HepG2 (cell line): ENCODE measurements around the gene IFITM10. TPM values are rescaled to one million over a fixed set of nuclear protein-coding genes. Genes with fewer than 3 reads are reported as not detected.

Experiments
- CAMTA2 ChIP-seq: sonication (generic); formaldehyde crosslinking; IDR thresholded peaks from 2 replicates; pipeline ENCODE4 v1.4.0; 2020; ENCODE audit warnings: mild to moderate bottlenecking, missing genetic modification reagents, borderline replicate concordance
- CHD2 ChIP-seq: IDR thresholded peaks from 2 replicates; pipeline ENCODE4 v1.6.1; 2011; ENCODE audit warnings: low read depth, low read length, improper control_type of control experiment
- EP300 ChIP-seq, 3 experiments: sonication (generic) in 1 of 3; formaldehyde crosslinking in 1 of 3; IDR thresholded peaks; 2 replicates each; pipeline versions ENCODE4 v1.5.1 to v1.6.1; 2011 to 2020; ENCODE audit warnings: low read depth in 2 of 3, low read length in 2 of 3, borderline replicate concordance in 1 of 3, improper control_type of control experiment in 1 of 3, mild to moderate bottlenecking in 1 of 3, missing genetic modification reagents in 1 of 3, moderate library complexity in 1 of 3
- HNF4A ChIP-seq: sonication (generic); formaldehyde crosslinking; IDR thresholded peaks from 2 replicates; pipeline ENCODE4 v1.4.0; 2020; ENCODE audit warnings: missing genetic modification reagents
- HOXA9 ChIP-seq: sonication (generic); formaldehyde crosslinking; IDR thresholded peaks from 2 replicates; pipeline ENCODE4 v1.8.1; 2022; ENCODE audit warnings: missing genetic modification reagents, mild to moderate bottlenecking, moderate library complexity, borderline replicate concordance
- MLXIP ChIP-seq: sonication (generic); formaldehyde crosslinking; IDR thresholded peaks from 2 replicates; pipeline ENCODE4 v1.9.0; 2021; ENCODE audit warnings: missing genetic modification reagents, borderline replicate concordance
- PAX8 ChIP-seq: sonication (generic); formaldehyde crosslinking; IDR thresholded peaks from 2 replicates; pipeline ENCODE4 v1.8.0; 2022; ENCODE audit warnings: mild to moderate bottlenecking, missing genetic modification reagents, borderline replicate concordance
- POLR2AphosphoS2 ChIP-seq: IDR thresholded peaks from 2 replicates; pipeline ENCODE4 v1.6.1; 2011; ENCODE audit warnings: low read depth, low read length, improper control_type of control experiment
- YY1 ChIP-seq: IDR thresholded peaks from 2 replicates; pipeline ENCODE4 v1.6.1; 2011; ENCODE audit warnings: low read length, low read depth, moderate library complexity, mild to moderate bottlenecking; ENCODE audit not compliant: insufficient read depth, insufficient replicate concordance
- ZBTB8A ChIP-seq: sonication (generic); formaldehyde crosslinking; IDR thresholded peaks from 2 replicates; pipeline ENCODE4 v1.4.0; 2020; ENCODE audit warnings: mild to moderate bottlenecking, low read depth, missing genetic modification reagents, borderline replicate concordance
- ZMAT3 ChIP-seq: sonication (generic); formaldehyde crosslinking; conservative IDR thresholded peaks from 2 replicates; pipeline ENCODE4 v1.7.0; 2021; ENCODE audit warnings: missing genetic modification reagents
- ZNF263 ChIP-seq: sonication (generic); formaldehyde crosslinking; IDR thresholded peaks from 2 replicates; pipeline ENCODE4 v1.4.0; 2020; ENCODE audit warnings: missing genetic modification reagents
- ZNF747 ChIP-seq: sonication (generic); formaldehyde crosslinking; IDR thresholded peaks from 2 replicates; pipeline ENCODE4 v1.8.1; 2023; ENCODE audit warnings: missing genetic modification reagents, mild to moderate bottlenecking, borderline replicate concordance
- ZNF770 ChIP-seq: sonication (generic); formaldehyde crosslinking; IDR thresholded peaks from 2 replicates; pipeline ENCODE4 v1.5.0; 2020; ENCODE audit warnings: mild to moderate bottlenecking, missing genetic modification reagents
- ZNF878 ChIP-seq: sonication (generic); formaldehyde crosslinking; IDR thresholded peaks from 2 replicates; pipeline ENCODE4 v1.8.1; 2023; ENCODE audit warnings: mild to moderate bottlenecking, missing genetic modification reagents, moderate library complexity
- polyA plus RNA-seq, 8 experiments: library from polyadenylated mRNA; depleted of rRNA in 3 of 8; stranded (reverse) in 7 of 8; unstranded in 1 of 8; fragments of >200 nt; fragmentation: Illumina TruSeq in 4 of 8; extraction: Trizol in 4 of 8; gene quantifications; 2 replicates each; pipeline versions ENCODE4 v1.2.1 to v1.2.3, GENCODE V29; 2011 to 2016; ENCODE audit warnings: low read depth in 4 of 8, missing spikeins in 1 of 8, mixed read lengths in 1 of 8; ENCODE audit not compliant: insufficient read depth in 1 of 8
- total RNA-seq, 5 experiments: library from RNA; depleted of rRNA; stranded (reverse); fragments of >200 nt; fragmentation: Illumina TruSeq; extraction: Trizol; gene quantifications; 2 replicates each; pipeline ENCODE4 v1.2.3, GENCODE V29; 2016; ENCODE audit warnings: low read depth in 1 of 5
- TF ChIP-seq, protein P1 (sequence below): sonication (generic); formaldehyde crosslinking; IDR thresholded peaks from 2 replicates; pipeline ENCODE4 v1.5.1; 2020; ENCODE audit warnings: mild to moderate bottlenecking, missing genetic modification reagents, moderate library complexity
- TF ChIP-seq, protein P2 (sequence below): sonication (generic); formaldehyde crosslinking; IDR thresholded peaks from 2 replicates; pipeline ENCODE4 v1.8.1; 2023; ENCODE audit warnings: missing genetic modification reagents, inconsistent platforms, borderline replicate concordance

IFITM10 gene
- total and polyA plus RNA-seq, 2 of the 13 experiments (the other 11 are each of a cell fraction or from before 2014, with no cell fraction given), result 0.09 to 0.13 TPM

- TF ChIP-seq, protein P1, sequence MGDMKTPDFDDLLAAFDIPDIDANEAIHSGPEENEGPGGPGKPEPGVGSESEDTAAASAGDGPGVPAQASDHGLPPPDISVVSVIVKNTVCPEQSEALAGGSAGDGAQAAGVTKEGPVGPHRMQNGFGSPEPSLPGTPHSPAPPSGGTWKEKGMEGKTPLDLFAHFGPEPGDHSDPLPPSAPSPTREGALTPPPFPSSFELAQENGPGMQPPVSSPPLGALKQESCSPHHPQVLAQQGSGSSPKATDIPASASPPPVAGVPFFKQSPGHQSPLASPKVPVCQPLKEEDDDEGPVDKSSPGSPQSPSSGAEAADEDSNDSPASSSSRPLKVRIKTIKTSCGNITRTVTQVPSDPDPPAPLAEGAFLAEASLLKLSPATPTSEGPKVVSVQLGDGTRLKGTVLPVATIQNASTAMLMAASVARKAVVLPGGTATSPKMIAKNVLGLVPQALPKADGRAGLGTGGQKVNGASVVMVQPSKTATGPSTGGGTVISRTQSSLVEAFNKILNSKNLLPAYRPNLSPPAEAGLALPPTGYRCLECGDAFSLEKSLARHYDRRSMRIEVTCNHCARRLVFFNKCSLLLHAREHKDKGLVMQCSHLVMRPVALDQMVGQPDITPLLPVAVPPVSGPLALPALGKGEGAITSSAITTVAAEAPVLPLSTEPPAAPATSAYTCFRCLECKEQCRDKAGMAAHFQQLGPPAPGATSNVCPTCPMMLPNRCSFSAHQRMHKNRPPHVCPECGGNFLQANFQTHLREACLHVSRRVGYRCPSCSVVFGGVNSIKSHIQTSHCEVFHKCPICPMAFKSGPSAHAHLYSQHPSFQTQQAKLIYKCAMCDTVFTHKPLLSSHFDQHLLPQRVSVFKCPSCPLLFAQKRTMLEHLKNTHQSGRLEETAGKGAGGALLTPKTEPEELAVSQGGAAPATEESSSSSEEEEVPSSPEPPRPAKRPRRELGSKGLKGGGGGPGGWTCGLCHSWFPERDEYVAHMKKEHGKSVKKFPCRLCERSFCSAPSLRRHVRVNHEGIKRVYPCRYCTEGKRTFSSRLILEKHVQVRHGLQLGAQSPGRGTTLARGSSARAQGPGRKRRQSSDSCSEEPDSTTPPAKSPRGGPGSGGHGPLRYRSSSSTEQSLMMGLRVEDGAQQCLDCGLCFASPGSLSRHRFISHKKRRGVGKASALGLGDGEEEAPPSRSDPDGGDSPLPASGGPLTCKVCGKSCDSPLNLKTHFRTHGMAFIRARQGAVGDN (CRISPR knock-in tag), result peak; percentile 20; the same call in 1 of the 2 replicates
- TF ChIP-seq EP300 (IDR thresholded peaks at IDR 0.05; ENCODE audit: low read depth in 2 of 2, low read length in 2 of 2) (no peak), EP300 (CRISPR knock-in tag; IDR thresholded peaks at IDR 0.05; ENCODE audit: borderline replicate concordance) (no peak), ZNF747 (CRISPR knock-in tag) (no peak), YY1 (no peak), ZNF878 (CRISPR knock-in tag) (no peak), ZBTB8A (CRISPR knock-in tag) (no peak), HOXA9 (CRISPR knock-in tag) (no peak), CAMTA2 (CRISPR knock-in tag) (no peak), POLR2AphosphoS2 (no peak), MLXIP (CRISPR knock-in tag) (no peak), PAX8 (CRISPR knock-in tag) (no peak), ZNF263 (CRISPR knock-in tag) (no peak), CHD2 (no peak), HNF4A (CRISPR knock-in tag) (0 out of 2 replicates have a peak, but pooled peaks have one; percentile 14), ZNF770 (CRISPR knock-in tag) (peak; percentile 97), ZMAT3 (no peak)
- TF ChIP-seq, protein P2, sequence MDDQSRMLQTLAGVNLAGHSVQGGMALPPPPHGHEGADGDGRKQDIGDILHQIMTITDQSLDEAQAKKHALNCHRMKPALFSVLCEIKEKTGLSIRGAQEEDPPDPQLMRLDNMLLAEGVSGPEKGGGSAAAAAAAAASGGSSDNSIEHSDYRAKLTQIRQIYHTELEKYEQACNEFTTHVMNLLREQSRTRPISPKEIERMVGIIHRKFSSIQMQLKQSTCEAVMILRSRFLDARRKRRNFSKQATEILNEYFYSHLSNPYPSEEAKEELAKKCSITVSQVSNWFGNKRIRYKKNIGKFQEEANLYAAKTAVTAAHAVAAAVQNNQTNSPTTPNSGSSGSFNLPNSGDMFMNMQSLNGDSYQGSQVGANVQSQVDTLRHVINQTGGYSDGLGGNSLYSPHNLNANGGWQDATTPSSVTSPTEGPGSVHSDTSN (CRISPR knock-in tag), result no peak
Observed at GRCh38 chr11:1784761-1785650, 34.6 kb upstream of the IFITM10 start (continued).
